Measurements from ENCODE around the gene DAPK3.
"Not testable (repeated sequence)": the region's sequence is repeated elsewhere in the genome, so short reads cannot be mapped to it uniquely, and the experiment has no call there.

Gene DAPK3

GRCh38 chr19:3964256-3965194, 6.4 kb downstream of the DAPK3 start:
- Histone ChIP-seq H3K79me2 (ENCODE audit: control insufficient read depth, insufficient read depth, low read length, unreplicated experiment) (peaks cover 33% of the 10 kb centered on the region), H3K36me3 (ENCODE audit: insufficient read depth, low read length) (no peaks in the 10 kb centered on the region; the same call in 1 of the 2 replicates), H3K27me3 (ENCODE audit: insufficient read depth, low read length) (no peaks in the 10 kb centered on the region), H3K4me1 (ENCODE audit: control insufficient read depth, insufficient read depth, low read length, unreplicated experiment) (peaks cover 10% of the 10 kb centered on the region), H3K4me3 (ENCODE audit: low read depth, low read length) (no peak overlapping the region), H3K27ac (ENCODE audit: low read depth, low read length) (no peak overlapping the region), H2AFZ (ENCODE audit: low read length, unreplicated experiment) (no peak overlapping the region)

DNA sequence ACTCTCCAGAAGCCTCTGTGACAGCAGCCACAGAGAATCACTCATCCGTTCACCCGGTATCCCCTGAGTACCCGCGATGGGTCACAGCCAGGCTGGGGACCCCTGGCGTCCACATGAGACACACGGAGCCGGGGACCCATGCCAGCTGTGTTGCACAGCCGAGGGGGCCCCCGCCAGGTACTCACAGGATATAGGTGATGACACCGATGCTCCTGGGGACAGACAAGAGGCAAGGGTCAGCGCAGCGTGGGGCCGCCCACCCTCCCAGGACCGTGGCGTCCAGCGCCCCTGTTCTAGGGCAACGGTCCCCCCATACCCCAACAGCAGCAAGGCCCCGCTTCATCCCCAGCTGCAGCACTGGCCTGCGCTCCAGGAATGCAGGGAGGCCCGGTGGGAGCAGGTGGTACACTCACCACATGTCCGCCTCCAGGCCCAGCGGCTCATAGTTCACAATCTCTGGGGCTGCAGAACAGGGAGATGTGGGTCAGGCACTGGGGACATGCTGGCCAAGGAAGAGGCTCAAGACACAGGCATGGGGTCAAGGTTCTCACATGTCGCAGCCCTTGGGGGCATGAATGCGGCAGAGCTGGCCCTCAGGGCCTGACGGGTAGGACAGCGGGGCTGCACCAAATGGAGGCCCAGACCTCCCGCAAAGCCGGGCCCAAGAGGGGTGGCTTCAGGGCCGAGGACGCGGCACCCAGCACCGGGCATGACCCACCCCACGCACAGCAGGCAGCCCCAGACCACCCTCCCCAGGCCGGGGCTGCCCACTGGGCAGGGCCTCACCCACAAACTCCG, 7.2 kb downstream of the DAPK3 start:
- Histone ChIP-seq H3K27ac (ENCODE audit: low read depth, low read length) (no peak overlapping the region), H3K4me3 (ENCODE audit: low read depth, low read length) (no peak overlapping the region), H2AFZ (ENCODE audit: low read length, unreplicated experiment) (no peak overlapping the region), H3K27me3 (ENCODE audit: insufficient read depth, low read length) (no peaks in the 10 kb centered on the region), H3K4me1 (ENCODE audit: control insufficient read depth, insufficient read depth, low read length, unreplicated experiment) (peaks cover 9% of the 10 kb centered on the region), H3K79me2 (ENCODE audit: control insufficient read depth, insufficient read depth, low read length, unreplicated experiment) (peaks cover 29% of the 10 kb centered on the region), H3K36me3 (ENCODE audit: insufficient read depth, low read length) (no peaks in the 10 kb centered on the region; the same call in 1 of the 2 replicates)

DNA sequence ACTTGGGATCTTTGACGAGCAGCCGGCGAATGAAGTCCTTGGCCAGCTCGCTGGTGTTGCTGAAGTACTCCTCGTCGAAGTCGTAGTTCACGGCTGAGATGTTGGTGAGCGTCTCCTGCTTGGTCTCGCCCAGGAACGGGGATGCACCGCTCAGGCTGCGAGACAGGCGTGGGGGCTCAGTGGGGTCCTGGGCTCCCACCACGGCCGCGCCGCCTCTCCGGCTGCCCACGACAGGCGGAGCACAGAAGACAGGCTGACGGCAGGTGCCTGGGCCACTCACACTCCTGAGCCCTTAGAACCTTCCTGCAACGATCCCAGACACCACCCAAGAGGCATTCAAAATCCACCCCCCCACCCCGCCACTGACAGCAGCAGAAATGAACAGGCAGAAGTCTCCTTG, 9.9 kb downstream of the DAPK3 start:
- no peaks in the 10 kb centered on the region; the same call in 1 of the 2 replicates for H3K36me3 ChIP-seq (ENCODE audit: insufficient read depth, low read length)
- H3K4me1 ChIP-seq (ENCODE audit: control insufficient read depth, insufficient read depth, low read length, unreplicated experiment) = peaks cover 2% of the 10 kb centered on the region
- no peak overlapping the region for H2AFZ ChIP-seq (ENCODE audit: low read length, unreplicated experiment)
- H3K27me3 ChIP-seq (ENCODE audit: insufficient read depth, low read length) = no peaks in the 10 kb centered on the region
- no peak overlapping the region for H3K4me3 ChIP-seq (ENCODE audit: low read depth, low read length)
- peaks cover 8% of the 10 kb centered on the region for H3K79me2 ChIP-seq (ENCODE audit: control insufficient read depth, insufficient read depth, low read length, unreplicated experiment)
- H3K27ac ChIP-seq (ENCODE audit: low read depth, low read length) = no peak overlapping the region

- H3K4me1 ChIP-seq (ENCODE audit: control insufficient read depth, insufficient read depth, low read length, unreplicated experiment) = peaks cover 2% of the 10 kb centered on the region
- H2AFZ ChIP-seq (ENCODE audit: low read length, unreplicated experiment) = no peak overlapping the region
- H3K79me2 ChIP-seq (ENCODE audit: control insufficient read depth, insufficient read depth, low read length, unreplicated experiment) = peaks cover 3% of the 10 kb centered on the region
- H3K36me3 ChIP-seq (ENCODE audit: insufficient read depth, low read length) = no peaks in the 10 kb centered on the region; the same call in 1 of the 2 replicates
- H3K27me3 ChIP-seq (ENCODE audit: insufficient read depth, low read length) = no peaks in the 10 kb centered on the region
- no peak overlapping the region for H3K27ac ChIP-seq (ENCODE audit: low read depth, low read length)
- H3K4me3 ChIP-seq (ENCODE audit: low read depth, low read length) = no peak overlapping the region
Measured at GRCh38 chr19:3959766-3960131, 11.2 kb downstream of the DAPK3 start.

DNA sequence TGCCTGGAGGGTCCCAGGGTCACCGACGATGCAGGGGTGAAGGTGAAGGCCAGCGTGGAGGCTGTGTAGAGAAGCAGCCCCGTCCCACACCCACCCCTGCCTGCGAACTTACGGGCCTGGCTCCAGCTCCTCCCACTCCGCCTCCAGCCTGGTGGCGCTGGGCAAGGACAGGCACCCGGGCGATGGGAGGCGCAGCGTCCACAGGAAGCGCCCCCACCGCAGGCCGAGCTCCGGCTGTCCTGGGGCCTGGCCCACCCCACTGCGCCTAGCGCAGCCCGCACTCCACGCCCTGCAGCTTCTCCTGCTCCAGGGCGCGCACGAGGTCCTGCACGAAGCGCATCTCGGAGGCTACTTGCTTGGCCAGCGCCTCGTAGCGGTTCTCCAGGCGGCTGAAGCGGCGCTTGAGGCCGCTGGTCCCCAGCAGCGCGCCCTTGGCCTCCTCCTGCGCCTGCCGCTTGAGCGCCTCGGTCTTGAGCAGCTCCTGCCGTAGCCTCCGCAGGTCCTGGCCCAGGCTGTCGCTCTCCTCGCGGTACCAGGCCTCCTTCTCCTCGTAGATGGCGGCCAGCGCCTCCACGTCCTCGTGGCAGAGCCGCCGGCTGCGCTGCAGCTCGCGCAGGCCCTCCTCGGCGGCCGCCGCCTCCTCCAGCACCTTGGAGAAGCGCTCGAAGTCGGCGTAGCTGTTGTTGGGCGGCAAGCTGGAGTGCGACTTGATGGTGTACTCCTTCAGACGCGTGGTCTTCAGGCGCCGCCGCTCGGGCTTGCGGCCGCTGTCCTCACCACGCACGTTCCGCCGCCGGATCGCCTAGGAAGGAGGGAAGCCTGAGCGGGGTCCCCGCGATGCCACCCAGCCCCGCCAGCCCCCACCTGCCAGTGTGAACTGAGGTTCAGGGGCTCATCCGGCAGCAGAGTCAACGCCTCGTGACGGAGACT, 11.8 kb downstream of the DAPK3 start:
- Histone ChIP-seq H2AFZ (ENCODE audit: low read length, unreplicated experiment) (no peak overlapping the region), H3K27ac (ENCODE audit: low read depth, low read length) (no peak overlapping the region), H3K79me2 (ENCODE audit: control insufficient read depth, insufficient read depth, low read length, unreplicated experiment) (peaks cover 3% of the 10 kb centered on the region), H3K4me3 (ENCODE audit: low read depth, low read length) (no peak overlapping the region), H3K36me3 (ENCODE audit: insufficient read depth, low read length) (no peaks in the 10 kb centered on the region; the same call in 1 of the 2 replicates), H3K4me1 (ENCODE audit: control insufficient read depth, insufficient read depth, low read length, unreplicated experiment) (peaks cover 2% of the 10 kb centered on the region), H3K27me3 (ENCODE audit: insufficient read depth, low read length) (no peaks in the 10 kb centered on the region)

DNA sequence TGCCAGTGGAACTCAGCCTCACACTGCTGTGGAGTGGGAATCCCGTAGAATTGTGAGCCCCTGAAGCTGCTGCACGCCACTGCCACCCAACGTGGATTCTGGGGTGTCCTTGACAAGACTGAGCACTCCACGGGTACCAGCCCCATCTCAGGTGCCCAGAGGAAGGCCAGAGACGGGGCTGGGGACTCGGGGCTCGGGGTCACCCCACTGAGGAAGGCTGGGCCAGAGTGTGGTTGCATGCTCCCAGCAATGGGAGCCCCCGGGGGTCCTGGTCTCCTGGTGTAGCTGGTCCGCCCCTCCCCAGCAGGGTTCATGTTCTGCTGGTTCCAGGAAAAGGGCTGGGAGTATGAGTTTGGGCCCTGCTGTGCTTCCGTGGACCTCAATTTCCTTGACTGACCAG, 15.2 kb downstream of the DAPK3 start:
- Histone ChIP-seq H3K36me3 (ENCODE audit: insufficient read depth, low read length) (no peaks in the 10 kb centered on the region), H3K4me1 (ENCODE audit: control insufficient read depth, insufficient read depth, low read length, unreplicated experiment) (peaks cover 2% of the 10 kb centered on the region), H2AFZ (ENCODE audit: low read length, unreplicated experiment) (no peak overlapping the region)

DNA sequence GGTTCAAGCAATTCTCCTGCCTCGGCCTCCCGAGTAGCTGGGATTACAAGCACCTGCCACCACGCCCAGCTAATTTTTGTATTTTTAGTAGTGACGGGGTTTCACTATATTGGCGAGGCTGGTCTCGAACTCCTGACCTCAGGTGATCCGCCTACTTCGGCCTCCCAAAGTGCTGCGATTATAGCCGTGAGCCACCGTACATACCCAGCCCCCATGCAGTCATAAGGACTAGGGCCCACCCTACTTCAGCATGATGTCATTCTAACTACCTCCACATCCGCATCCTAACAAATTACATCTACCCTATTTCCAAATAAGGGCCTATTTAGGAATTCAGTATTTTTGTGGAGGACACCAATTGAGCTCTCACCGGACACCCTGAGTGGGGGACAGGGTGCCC, 15.6 kb downstream of the DAPK3 start:
- not testable (repeated sequence) for H3K36me3 ChIP-seq (ENCODE audit: insufficient read depth, low read length); H3K4me1 ChIP-seq (ENCODE audit: control insufficient read depth, insufficient read depth, low read length, unreplicated experiment); H2AFZ ChIP-seq (ENCODE audit: low read length, unreplicated experiment)

More for the DNA sequence above, 15.2 kb downstream of the DAPK3 start:
- no peaks in the 10 kb centered on the region for H3K79me2 ChIP-seq (ENCODE audit: control insufficient read depth, insufficient read depth, low read length, unreplicated experiment)
- H3K4me3 ChIP-seq (ENCODE audit: low read depth, low read length) = no peak overlapping the region
- no peaks in the 10 kb centered on the region for H3K27me3 ChIP-seq (ENCODE audit: insufficient read depth, low read length)
- no peak overlapping the region for H3K27ac ChIP-seq (ENCODE audit: low read depth, low read length)

GRCh38 chr19:3954107-3954506, 16.8 kb downstream of the DAPK3 start:
- Histone ChIP-seq H3K4me3 (ENCODE audit: low read depth, low read length) (no peak overlapping the region), H3K4me1 (ENCODE audit: control insufficient read depth, insufficient read depth, low read length, unreplicated experiment) (peaks cover 2% of the 10 kb centered on the region), H2AFZ (ENCODE audit: low read length, unreplicated experiment) (no peak overlapping the region), H3K27me3 (ENCODE audit: insufficient read depth, low read length) (no peaks in the 10 kb centered on the region), H3K27ac (ENCODE audit: low read depth, low read length) (no peak overlapping the region), H3K36me3 (ENCODE audit: insufficient read depth, low read length) (no peaks in the 10 kb centered on the region), H3K79me2 (ENCODE audit: control insufficient read depth, insufficient read depth, low read length, unreplicated experiment) (no peaks in the 10 kb centered on the region)

More for the DNA sequence above, 15.6 kb downstream of the DAPK3 start:
- H3K79me2 ChIP-seq (ENCODE audit: control insufficient read depth, insufficient read depth, low read length, unreplicated experiment); H3K27me3 ChIP-seq (ENCODE audit: insufficient read depth, low read length); H3K27ac ChIP-seq (ENCODE audit: low read depth, low read length); H3K4me3 ChIP-seq (ENCODE audit: low read depth, low read length): not testable (repeated sequence)

- H3K36me3 ChIP-seq (ENCODE audit: insufficient read depth, low read length); H3K4me3 ChIP-seq (ENCODE audit: low read depth, low read length); H2AFZ ChIP-seq (ENCODE audit: low read length, unreplicated experiment); H3K79me2 ChIP-seq (ENCODE audit: control insufficient read depth, insufficient read depth, low read length, unreplicated experiment); H3K4me1 ChIP-seq (ENCODE audit: control insufficient read depth, insufficient read depth, low read length, unreplicated experiment); H3K27ac ChIP-seq (ENCODE audit: low read depth, low read length); H3K27me3 ChIP-seq (ENCODE audit: insufficient read depth, low read length): not testable (repeated sequence)
Measured at GRCh38 chr19:3952755-3953276, 18.1 kb downstream of the DAPK3 start.

Measured in ACC112 (cell line).